H1 (cell line): Measurements from ENCODE around the gene TUBGCP3. TPM values are rescaled to one million over a fixed set of nuclear protein-coding genes. Genes with fewer than 3 reads are reported as not detected.

Source experiments
- CTCF ChIA-PET: fragments of 300-600 bp; sonication (Branson Sonifier 250); formaldehyde crosslinking; loops from one replicate; lab custom pipeline; 2021; ENCODE audit not compliant: partially characterized antibody; lab: Charles Lee
- POLR2A ChIA-PET: fragments of 300-600 bp; sonication (Branson Sonifier 250); formaldehyde crosslinking; loops from one replicate; lab custom pipeline; 2021; ENCODE audit warnings: inconsistent platforms; ENCODE audit not compliant: partially characterized antibody; lab: Charles Lee
- DNase-seq, 2 experiments: peaks; one replicate each; pipeline versions ENCODE4 v3.0.0 to v3.0.0-alpha.2; 2010 to 2022; ENCODE audit warnings: low spot score in 2 of 2, low read depth in 1 of 2, mixed read lengths in 1 of 2
- FAIRE-seq: peaks from 2 replicates; lab custom pipeline; 2011; peaks lifted over from hg19 to GRCh38; lab: Jason Lieb, UNC
- H2AFZ ChIP-seq: 2 replicates; pipeline ENCODE4 v1.8.1; 2012; ENCODE audit warnings: low read length, inconsistent platforms
- H2AK5ac ChIP-seq: 2 replicates; pipeline ENCODE4 v1.6.1; 2013; ENCODE audit warnings: low read depth, low read length
- H2BK120ac ChIP-seq: replicated peaks from 2 replicates; pipeline ENCODE3; 2013; ENCODE audit warnings: low read depth, low read length, inconsistent platforms
- H2BK12ac ChIP-seq: 2 replicates; pipeline ENCODE4 v1.6.1; 2013; ENCODE audit warnings: low read depth, low read length
- H2BK15ac ChIP-seq: 2 replicates; pipeline ENCODE4 v1.6.1; 2013; ENCODE audit warnings: low read length
- H2BK20ac ChIP-seq: 2 replicates; pipeline ENCODE4 v1.6.1; 2013; ENCODE audit warnings: low read length
- H2BK5ac ChIP-seq: 2 replicates; pipeline ENCODE4 v1.6.1; 2013; ENCODE audit warnings: low read depth, low read length
- H3K14ac ChIP-seq: 2 replicates; pipeline ENCODE4 v1.6.1; 2013; ENCODE audit warnings: inconsistent platforms; ENCODE audit not compliant: insufficient read length
- H3K18ac ChIP-seq: 2 replicates; pipeline ENCODE4 v1.6.1; 2013; ENCODE audit warnings: low read length; ENCODE audit errors: extremely low read depth
- H3K23ac ChIP-seq: 2 replicates; pipeline ENCODE4 v1.6.1; 2013; ENCODE audit warnings: inconsistent platforms; ENCODE audit not compliant: insufficient read length
- H3K23me2 ChIP-seq: 2 replicates; pipeline ENCODE4 v1.6.1; 2013; ENCODE audit warnings: low read depth, low read length
- H3K27ac ChIP-seq: 2 replicates; pipeline ENCODE4 v1.6.1; 2011; ENCODE audit warnings: low read depth, low read length, inconsistent platforms
- H3K27me3 ChIP-seq, 4 experiments: replicated peaks in 1 of 4; 1 replicate in 1 of 4; 2 replicates in 3 of 4; pipeline versions ENCODE4 v1.6.1 to v1.8.1; 2011 to 2013; ENCODE audit warnings: low read length in 3 of 4, mild to moderate bottlenecking in 3 of 4, inconsistent platforms in 2 of 4, mixed read lengths in 2 of 4, moderate library complexity in 1 of 4; ENCODE audit not compliant: control insufficient read depth in 3 of 4, insufficient read depth in 3 of 4; ENCODE audit errors: extremely low read depth in 1 of 4
- H3K36me3 ChIP-seq, 4 experiments: 2 replicates each; pipeline versions ENCODE4 v1.6.1 to v1.8.1; 2011 to 2013; ENCODE audit warnings: mild to moderate bottlenecking in 4 of 4, low read length in 3 of 4, moderate library complexity in 2 of 4, control low read depth in 1 of 4, inconsistent platforms in 1 of 4; ENCODE audit not compliant: insufficient read depth in 4 of 4, control insufficient read depth in 2 of 4
- H3K4ac ChIP-seq: replicated peaks from 2 replicates; pipeline ENCODE3; 2013; ENCODE audit warnings: low read length, low read depth, mixed read lengths, inconsistent platforms; ENCODE audit not compliant: insufficient read length
- H3K4me1 ChIP-seq, 4 experiments: replicated peaks in 1 of 4; 1 replicate in 1 of 4; 2 replicates in 3 of 4; pipeline versions ENCODE4 v1.6.1 to v1.8.1; 2011 to 2013; ENCODE audit warnings: low read length in 3 of 4, inconsistent platforms in 2 of 4, mixed read lengths in 1 of 4; ENCODE audit not compliant: insufficient read depth in 4 of 4, control insufficient read depth in 3 of 4
- H3K4me2 ChIP-seq, 2 experiments: 2 replicates each; pipeline versions ENCODE4 v1.6.1 to v1.8.1; 2011 to 2013; ENCODE audit warnings: low read depth in 2 of 2, low read length in 2 of 2, control low read depth in 1 of 2, inconsistent platforms in 1 of 2, mild to moderate bottlenecking in 1 of 2; ENCODE audit not compliant: insufficient read depth in 1 of 2
- H3K4me3 ChIP-seq, 4 experiments: fragments of 200-600, 300-600 bp in 1 of 4; sonication (generic), shearing (Covaris generic), sonication (Bioruptor Twin) in 1 of 4; 2 replicates each; pipeline versions ENCODE4 v1.5.1 to v1.8.1; 2011 to 2016; ENCODE audit warnings: low read length in 4 of 4, low read depth in 3 of 4, control low read depth in 2 of 4, inconsistent platforms in 2 of 4, mild to moderate bottlenecking in 2 of 4, mixed read lengths in 1 of 4, moderate library complexity in 1 of 4; ENCODE audit not compliant: insufficient read depth in 2 of 4; ENCODE audit errors: extremely low read depth in 1 of 4
- H3K56ac ChIP-seq: replicated peaks from 2 replicates; pipeline ENCODE3; 2013; ENCODE audit warnings: low read depth, mild to moderate bottlenecking, mixed read lengths, low read length, inconsistent platforms; ENCODE audit not compliant: insufficient read length
- H3K79me1 ChIP-seq: 2 replicates; pipeline ENCODE4 v1.6.1; 2013; ENCODE audit warnings: low read depth, low read length, control low read depth
- H3K79me2 ChIP-seq, 2 experiments: 2 replicates each; pipeline versions ENCODE4 v1.6.1 to v1.8.1; 2012 to 2013; ENCODE audit warnings: low read length in 2 of 2, mild to moderate bottlenecking in 2 of 2, inconsistent platforms in 1 of 2; ENCODE audit not compliant: insufficient read depth in 2 of 2, control insufficient read depth in 1 of 2
- H3K9ac ChIP-seq, 4 experiments: replicated peaks in 1 of 4; 1 replicate in 1 of 4; 2 replicates in 3 of 4; pipeline versions ENCODE4 v1.6.1 to v1.8.1; 2011 to 2013; ENCODE audit warnings: low read depth in 3 of 4, low read length in 3 of 4, control low read depth in 2 of 4, mild to moderate bottlenecking in 2 of 4, moderate library complexity in 2 of 4, inconsistent platforms in 1 of 4; ENCODE audit errors: extremely low read depth in 1 of 4
- H3K9me3 ChIP-seq, 2 experiments: 2 replicates each; pipeline versions ENCODE4 v1.6.1 to v1.8.1; 2012 to 2013; ENCODE audit warnings: mild to moderate bottlenecking in 2 of 2, moderate library complexity in 2 of 2, control low read depth in 1 of 2, inconsistent platforms in 1 of 2, low read depth in 1 of 2, low read length in 1 of 2, mixed read lengths in 1 of 2; ENCODE audit not compliant: insufficient read depth in 2 of 2
- H4K20me1 ChIP-seq, 2 experiments: replicated peaks in 1 of 2; 2 replicates each; pipeline versions ENCODE3 to v1.8.1; 2011 to 2013; ENCODE audit warnings: inconsistent platforms in 2 of 2, low read length in 2 of 2, mild to moderate bottlenecking in 1 of 2; ENCODE audit not compliant: insufficient read depth in 2 of 2, control insufficient read depth in 1 of 2
- H4K5ac ChIP-seq: 2 replicates; pipeline ENCODE4 v1.6.1; 2013; ENCODE audit warnings: low read length, low read depth, mixed read lengths, inconsistent platforms; ENCODE audit not compliant: insufficient read length
- H4K8ac ChIP-seq: 2 replicates; pipeline ENCODE4 v1.8.0; 2013; ENCODE audit warnings: mild to moderate bottlenecking, moderate library complexity, low read length, inconsistent platforms; ENCODE audit not compliant: insufficient read depth; ENCODE audit errors: extremely low read depth
- H4K91ac ChIP-seq: replicated peaks from 2 replicates; pipeline ENCODE3; 2013; ENCODE audit warnings: low read length, mixed read lengths, inconsistent platforms; ENCODE audit not compliant: insufficient read length
- HDAC6 ChIP-seq: IDR thresholded peaks from one replicate; pipeline ENCODE4 v1.7.1; 2012; ENCODE audit warnings: low read depth, mild to moderate bottlenecking, inconsistent platforms, low read length, moderate library complexity
- NRF1 ChIP-seq: IDR thresholded peaks from 2 replicates; pipeline ENCODE4 v1.6.1; 2011; ENCODE audit warnings: mild to moderate bottlenecking, low read depth, low read length, improper control_type of control experiment
- PHF8 ChIP-seq: fragments of 200-600 bp; sonication (generic); conservative IDR thresholded peaks from 2 replicates; pipeline ENCODE4 v1.7.1; 2012; ENCODE audit warnings: low read depth, mild to moderate bottlenecking, inconsistent platforms, low read length, moderate library complexity
- TBP ChIP-seq: IDR thresholded peaks from 2 replicates; pipeline ENCODE4 v1.6.1; 2011; ENCODE audit warnings: low read depth, low read length, improper control_type of control experiment
- WGBS, 2 experiments: shearing (Covaris generic) in 1 of 2; methylation state at CpG; one replicate each; pipeline versions ENCODE4 v1.1.6 to v1.1.7; 2013 to 2015; ENCODE audit warnings: low lambda C conversion rate in 2 of 2, mixed read lengths in 2 of 2, inconsistent platforms in 1 of 2, low coverage in 1 of 2, missing lambda C conversion rate in 1 of 2; ENCODE audit not compliant: insufficient replicate concordance in 2 of 2, insufficient coverage in 1 of 2, insufficient read length in 1 of 2; ENCODE audit errors: extremely low coverage in 1 of 2, missing lambda C conversion rate in 1 of 2; 5-methylcytosine and 5-hydroxymethylcytosine counted together
- polyA plus RNA-seq, 7 experiments: library from polyadenylated mRNA; depleted of rRNA in 3 of 7; stranded (reverse) in 5 of 7; unstranded in 2 of 7; fragments of >200 nt in 5 of 7; fragments of 200-250 nt in 2 of 7; gene quantifications; 1 replicate in 5 of 7; 2 replicates in 1 of 7; 4 replicates in 1 of 7; pipeline versions ENCODE4 v1.2.1 to v1.2.3, GENCODE V29; 2011 to 2013; ENCODE audit warnings: missing spikeins in 2 of 7, mixed read lengths in 2 of 7
- total RNA-seq: library from RNA; stranded (reverse); fragmentation: NEBNext Ultra II Directional; extraction: Animal tissue kit (Norgen Biotek cat#: 25700); gene quantifications from 2 replicates; pipeline ENCODE4 v1.2.1, GENCODE V29; 2021
- TF ChIP-seq, protein P1 (sequence below): IDR thresholded peaks from 2 replicates; pipeline ENCODE4 v1.6.1; 2012; ENCODE audit warnings: inconsistent platforms

The TUBGCP3 gene
- total and polyA plus RNA-seq, 2 of the 8 experiments (the other 6 are each of a cell fraction or from before 2014, with no cell fraction given): 27.0 to 31.7 TPM

DNA sequence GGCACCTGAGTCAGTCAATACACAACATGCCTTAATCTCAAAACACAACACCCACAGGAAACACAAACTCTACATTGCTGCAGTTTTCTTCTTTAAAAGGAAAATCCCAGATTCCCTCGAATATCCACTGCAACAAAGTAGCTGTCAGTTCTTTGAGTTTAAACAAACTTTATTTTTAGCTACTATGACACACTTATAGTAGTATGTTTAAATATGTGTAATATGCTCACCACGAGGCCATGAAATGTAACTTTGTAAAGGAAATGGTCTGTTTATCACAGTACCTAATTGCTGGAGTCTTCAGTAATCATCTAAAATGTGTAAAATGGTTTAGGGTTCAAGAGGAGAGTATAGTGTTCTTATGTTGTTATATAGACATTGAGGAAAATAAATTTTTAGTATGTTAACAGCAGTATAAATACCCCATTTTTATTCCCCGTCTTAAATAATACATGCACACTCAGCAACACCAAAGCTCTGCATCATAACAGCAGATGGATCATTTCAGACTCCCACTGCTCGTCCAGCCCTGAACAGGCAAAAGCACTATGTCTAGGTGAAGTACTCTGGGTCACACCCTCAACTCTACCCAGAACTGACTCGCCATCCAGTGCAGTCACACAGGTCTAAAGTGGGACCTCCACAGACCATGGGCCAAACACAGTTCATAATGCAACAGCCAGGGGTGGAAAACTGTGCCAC lies 20.6 kb downstream of the TUBGCP3 start:
- 85% methylated on average over 5 of the region's 5 CpGs; no CpG with 5 or more reads in 1 of the 2 experiments for WGBS, 2 experiments

More for the DNA sequence above, 20.6 kb downstream of the TUBGCP3 start:
- Histone ChIP-seq H2BK12ac (no peak overlapping the region), H3K4ac (no peak overlapping the region), H3K79me2 (peaks cover 0 to 30% of the 10 kb centered on the region in 2 experiments; a peak in 3 of 4 replicates), H3K18ac (no peak overlapping the region), H3K23ac (no peak overlapping the region), H3K27me3 (no peaks in the 10 kb centered on the region), H3K36me3 (peaks cover 5 to 29% (median 11%) of the 10 kb centered on the region in 4 experiments), H3K23me2 (no peaks in the 10 kb centered on the region), H3K27ac (no peak overlapping the region), H4K91ac (no peak overlapping the region), H3K56ac (no peak overlapping the region), H4K5ac (no peak overlapping the region), H4K8ac (no peak overlapping the region), H3K4me2 (no peak overlapping the region), H3K9me3 (no peaks in the 10 kb centered on the region), H2BK5ac (no peak overlapping the region), H2AFZ (no peak overlapping the region), H4K20me1 (peaks cover 0 to 3% of the 10 kb centered on the region in 2 experiments), H3K14ac (no peak overlapping the region), H3K4me3 (no peak overlapping the region), H3K9ac (no peak overlapping the region), H2BK20ac (no peak overlapping the region), H2BK120ac (no peak overlapping the region), H2BK15ac (no peak overlapping the region), H2AK5ac (no peak overlapping the region), H3K79me1 (peaks cover 8% of the 10 kb centered on the region; the same call in 1 of the 2 replicates), H3K4me1 (no peaks in the 10 kb centered on the region)
- ChIA-PET POLR2A (no interaction called here), CTCF (interaction anchor here (1.0 kb wide), 1 partner anchor 47 kb away, joined by 3 read pairs; no protein-coding TSS in a partner anchor)
- no peak for FAIRE-seq
- TF ChIP-seq TBP: no peak
- no peak for TF ChIP-seq HDAC6
- no peak for TF ChIP-seq NRF1
- TF ChIP-seq PHF8: no peak
- TF ChIP-seq, protein P1, sequence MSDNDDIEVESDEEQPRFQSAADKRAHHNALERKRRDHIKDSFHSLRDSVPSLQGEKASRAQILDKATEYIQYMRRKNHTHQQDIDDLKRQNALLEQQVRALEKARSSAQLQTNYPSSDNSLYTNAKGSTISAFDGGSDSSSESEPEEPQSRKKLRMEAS: no peak
- no peak for DNase-seq
